ELR (cell line): ENCODE measurements around the gene PCCA.
A peak's percentile ranks its signal among the peaks of the same experiment; 100 is the strongest.

Experiments used
- DNase-seq: peaks from one replicate; pipeline ENCODE4 v3.0.0-alpha.2; 2015; ENCODE audit warnings: low read depth

Gene PCCA

GRCh38 chr13:100464006-100464405, 375.1 kb downstream of the PCCA start:
- DNase-seq, result no peak

DNA sequence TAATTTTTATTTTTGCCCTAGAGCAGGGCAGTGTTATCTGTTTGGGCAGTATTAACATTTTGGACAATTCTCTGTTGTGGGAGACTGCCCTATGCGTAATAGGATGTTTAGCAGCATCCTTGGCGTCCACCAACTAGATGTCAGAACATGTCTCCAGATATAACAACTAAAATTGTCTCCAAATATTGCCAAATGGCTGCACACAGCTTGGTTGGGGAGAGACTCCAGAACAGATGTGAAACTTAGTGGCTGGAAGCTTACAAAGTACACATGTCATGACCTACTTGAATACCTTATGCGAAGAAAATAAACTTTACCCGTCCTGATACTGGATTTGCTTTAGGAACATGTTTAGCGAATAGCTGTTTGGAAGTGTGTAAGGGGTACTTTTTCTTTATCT, 376.7 kb downstream of the PCCA start:
- no peak for DNase-seq

GRCh38 chr13:100470866-100471505, 382.1 kb downstream of the PCCA start:
- no peak for DNase-seq

DNA sequence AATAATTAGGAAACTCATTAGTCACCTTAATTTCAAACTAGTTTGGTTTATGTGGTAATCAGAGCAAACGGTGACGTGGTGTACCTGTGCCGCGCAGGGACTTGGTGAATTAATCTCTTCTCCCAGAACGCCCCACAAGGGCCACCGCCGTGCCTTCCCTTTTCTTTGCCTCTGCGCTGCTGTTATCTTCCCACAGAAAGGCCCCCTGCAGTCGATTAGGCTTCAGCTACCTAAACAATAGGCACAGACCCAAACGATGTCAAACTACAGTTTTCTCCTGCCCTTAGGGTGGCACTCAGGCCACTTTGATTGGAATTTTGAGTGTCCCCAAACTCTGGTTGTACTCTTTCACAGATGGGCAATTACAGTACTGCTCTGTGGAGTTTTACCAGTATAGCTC, 384.2 kb downstream of the PCCA start:
- no peak for DNase-seq

- DNase-seq, result no peak
Observed at GRCh38 chr13:100473501-100474044, 384.7 kb downstream of the PCCA start.

DNA sequence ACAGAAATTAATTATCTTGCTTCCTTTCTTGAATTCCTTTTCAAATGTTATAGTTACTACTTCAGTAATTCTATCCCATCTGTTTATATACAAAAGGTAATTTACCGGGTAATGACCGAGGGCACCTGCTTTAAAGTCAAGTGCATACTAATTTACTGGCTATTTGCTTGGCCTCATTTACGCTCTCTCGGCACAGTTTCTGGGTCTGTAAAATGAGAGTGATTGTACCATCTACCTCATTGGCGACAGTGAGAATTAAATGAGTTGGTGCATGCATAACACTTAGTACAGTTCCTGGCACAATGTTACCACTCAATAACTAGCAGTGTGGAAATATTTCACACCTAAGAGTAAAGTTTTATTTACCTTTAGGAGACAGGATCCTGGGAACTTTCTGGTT, 388.1 kb downstream of the PCCA start:
- no peak for DNase-seq

- DNase-seq, result no peak
Observed at GRCh38 chr13:100478107-100478809, 389.4 kb downstream of the PCCA start.

GRCh38 chr13:100480676-100481075, 391.8 kb downstream of the PCCA start:
- DNase-seq, result no peak

DNA sequence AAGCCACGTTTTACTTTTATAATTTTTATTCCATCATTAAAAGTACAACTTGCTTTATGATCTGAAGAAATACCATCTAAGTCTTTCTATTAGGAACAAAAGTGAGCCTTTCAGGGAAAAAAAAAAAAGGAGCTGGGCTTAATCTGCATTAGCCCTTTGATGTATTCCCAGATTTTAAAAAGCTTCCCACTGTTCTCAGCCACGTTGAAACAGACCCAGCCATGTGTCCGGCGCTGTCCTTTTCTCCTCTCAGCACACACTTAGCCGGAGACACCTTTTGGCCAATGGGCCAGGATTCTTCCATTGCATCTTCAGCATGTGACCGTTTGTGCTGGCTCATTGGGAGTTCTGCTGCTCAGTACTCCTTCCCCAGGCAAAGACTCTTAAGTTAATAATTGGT, 394.2 kb downstream of the PCCA start:
- no peak for DNase-seq

- no peak for DNase-seq
Observed at GRCh38 chr13:100483841-100484381, 395.0 kb downstream of the PCCA start.

DNA sequence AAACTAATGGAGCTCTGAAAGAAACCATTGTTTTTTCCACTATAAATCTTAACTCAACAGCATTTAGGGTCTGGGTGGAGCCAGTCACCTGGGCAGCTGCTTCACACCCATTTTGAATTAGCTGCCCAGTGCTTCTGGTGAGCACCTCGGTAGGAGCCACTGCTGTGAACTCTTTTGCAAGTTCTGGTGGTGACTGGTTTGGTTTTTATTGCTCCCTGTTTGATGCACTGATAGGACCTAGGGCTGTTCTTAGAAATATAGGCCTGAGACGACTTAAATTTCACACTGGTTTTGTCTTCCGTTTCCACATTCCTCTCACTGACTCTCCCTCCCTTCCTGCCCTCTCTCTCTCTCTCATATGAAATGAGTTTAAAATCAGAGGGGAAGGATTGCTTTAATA, 395.8 kb downstream of the PCCA start:
- no peak for DNase-seq

DNA sequence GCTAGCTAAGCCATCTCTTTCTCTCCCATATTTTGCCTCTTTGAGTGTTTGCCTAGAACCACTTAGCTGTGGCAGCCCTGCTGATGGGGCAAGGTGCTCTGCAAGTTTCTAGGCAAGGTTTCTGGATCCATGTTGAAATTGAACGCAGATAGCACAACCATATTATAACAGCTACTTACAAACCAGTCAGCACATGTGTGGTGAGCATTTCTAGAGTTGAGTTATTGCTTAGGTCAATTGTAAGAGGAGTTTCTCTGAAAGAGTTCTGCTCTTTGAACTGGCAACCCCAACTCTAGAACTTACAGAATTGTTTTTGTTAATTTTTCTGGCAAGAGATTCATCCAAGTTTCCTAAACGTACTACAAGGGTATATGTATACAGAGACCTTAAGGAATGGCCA, 396.4 kb downstream of the PCCA start:
- DNase-seq, result no peak

DNA sequence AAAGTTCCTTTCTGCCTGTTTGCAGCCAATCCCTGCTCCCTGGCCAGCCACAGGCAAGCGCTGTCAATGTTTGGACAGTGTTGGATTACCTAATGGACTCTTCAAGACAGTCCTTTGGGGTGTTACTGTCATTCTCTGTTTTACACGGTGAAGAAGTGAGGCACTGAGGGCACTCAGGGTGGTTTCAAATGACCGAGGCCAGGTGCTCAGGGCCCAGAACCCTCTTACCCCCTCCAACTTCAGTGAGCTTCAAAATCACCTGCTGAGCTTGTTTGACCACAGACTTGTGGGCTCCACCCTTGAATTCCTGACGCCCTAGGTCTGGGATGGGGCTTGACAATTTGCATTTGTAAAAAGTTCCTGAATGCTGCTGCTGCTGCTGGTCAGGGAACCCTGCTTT, 401.8 kb downstream of the PCCA start:
- DNase-seq, result no peak

DNA sequence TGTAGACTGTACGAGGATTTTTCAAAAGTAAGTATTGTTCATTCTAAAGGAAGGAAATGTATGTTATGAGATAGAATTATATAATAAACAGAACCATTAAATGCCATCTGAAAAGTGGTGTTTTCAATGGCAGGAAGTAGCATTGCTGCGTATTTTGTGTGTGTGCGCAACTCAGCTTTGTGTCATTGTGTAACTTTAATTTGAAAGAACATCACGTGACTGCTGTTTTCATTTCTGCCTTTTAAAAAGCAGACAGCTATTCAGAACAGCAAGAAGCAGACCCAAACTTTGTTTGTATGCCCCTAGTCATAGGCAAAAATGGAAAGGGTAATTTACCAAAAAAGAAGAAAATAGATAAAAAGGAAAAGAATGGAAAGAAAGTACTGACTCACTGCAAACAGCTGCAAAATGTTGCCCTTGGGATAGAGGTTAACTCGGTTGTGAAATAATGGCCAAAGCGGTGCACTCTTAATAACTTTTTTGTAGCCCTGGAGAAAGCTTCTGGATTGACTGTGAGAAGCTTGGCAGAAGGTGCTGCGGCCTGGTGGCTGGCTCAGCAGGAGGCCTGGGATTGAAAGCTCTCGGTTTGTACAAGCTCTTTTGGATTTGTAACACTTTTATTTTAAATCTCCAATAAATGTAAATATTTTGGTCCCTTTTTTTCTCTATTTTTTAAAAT, 402.4 kb downstream of the PCCA start:
- no peak for DNase-seq

GRCh38 chr13:100493418-100493817, 404.5 kb downstream of the PCCA start:
- no peak for DNase-seq

DNA sequence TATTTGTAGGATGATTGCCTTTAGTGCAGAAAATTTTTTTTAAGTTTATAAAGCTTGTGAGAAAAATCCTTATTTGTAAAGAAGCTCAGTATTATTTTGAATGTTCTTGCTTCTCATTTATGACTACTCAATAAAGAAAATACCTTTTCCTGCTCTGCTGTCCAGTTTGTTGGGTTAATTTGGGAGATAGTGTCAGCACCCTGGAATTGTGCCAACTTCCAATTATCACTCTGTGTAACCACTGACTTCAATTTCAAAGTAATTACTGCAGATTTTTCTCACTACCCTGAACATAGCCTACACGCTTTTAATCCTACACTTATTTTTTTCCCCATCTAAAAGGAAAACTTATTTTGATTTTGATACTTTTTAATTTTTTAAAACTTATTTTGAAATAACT, 406.6 kb downstream of the PCCA start:
- no peak for DNase-seq

GRCh38 chr13:100497389-100497788, 408.5 kb downstream of the PCCA start:
- peak; percentile 40 for DNase-seq

DNA sequence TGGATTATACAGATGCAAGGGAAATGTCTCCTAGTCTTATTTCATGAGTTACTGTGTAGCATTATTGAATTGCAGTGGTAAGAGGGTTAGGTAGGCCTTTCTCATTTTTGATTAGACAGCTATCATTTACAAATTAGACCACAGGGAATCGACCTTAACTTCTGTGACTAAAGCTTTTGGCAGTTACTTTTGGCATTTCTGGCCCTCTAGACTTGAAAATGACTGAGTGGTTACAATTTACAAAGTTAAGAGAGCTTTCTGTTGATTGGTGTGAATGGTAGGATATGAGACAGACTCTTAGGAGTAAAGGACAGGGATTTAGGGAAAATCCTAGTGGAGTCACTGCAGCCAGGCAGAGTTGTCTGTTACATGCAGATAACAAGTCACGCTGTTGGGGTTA, 413.6 kb downstream of the PCCA start:
- no peak for DNase-seq

DNA sequence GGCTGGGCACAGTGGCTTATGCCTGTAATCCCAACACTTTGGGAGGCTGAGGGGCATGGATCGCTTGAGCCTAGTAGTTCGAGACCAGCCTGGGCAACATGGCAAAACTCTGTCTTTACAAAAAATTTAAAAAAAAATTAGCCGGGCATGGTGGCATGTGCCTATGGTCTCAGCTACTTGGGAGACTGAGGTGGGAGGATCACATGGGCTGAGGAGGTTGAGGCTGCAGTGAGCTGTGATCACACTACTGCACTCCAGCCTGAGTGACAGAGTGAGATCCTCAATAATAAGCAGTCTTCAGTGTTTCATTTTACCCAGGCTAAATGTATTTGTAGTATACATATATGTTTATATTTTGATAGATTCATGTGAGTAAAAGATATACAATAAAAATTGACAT, 414.7 kb downstream of the PCCA start:
- DNase-seq, result no peak

GRCh38 chr13:100506154-100506553, 417.3 kb downstream of the PCCA start:
- DNase-seq, result no peak

GRCh38 chr13:100506600-100507422, 417.9 kb downstream of the PCCA start:
- no peak for DNase-seq

DNA sequence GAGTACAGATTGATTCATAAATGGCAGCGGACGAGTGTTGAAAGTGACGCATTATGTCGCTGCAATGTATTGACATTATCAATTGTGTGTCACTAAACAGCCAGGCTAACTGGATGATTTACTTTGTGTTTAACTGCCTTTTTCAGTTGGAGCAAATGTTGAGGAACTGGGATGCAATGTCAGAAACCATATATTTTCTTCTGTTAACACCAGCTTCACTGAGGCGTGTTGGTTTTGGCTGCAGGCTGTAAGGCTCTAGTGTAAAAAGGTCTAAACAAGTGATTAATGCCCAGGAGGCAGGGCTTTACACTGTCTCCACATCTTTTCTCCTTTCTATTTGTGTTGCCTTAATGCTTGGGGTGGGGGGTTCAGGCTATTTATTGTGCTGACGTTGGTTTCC, 419.6 kb downstream of the PCCA start:
- no peak for DNase-seq
